Dedifferentiated amniotic fluid mesenchymal stem cell (primary cell): ENCODE data around the gene TMC2.

Experiments used
- DNase-seq: peaks from one replicate; pipeline ENCODE4 v3.0.0-alpha.2; 2016; ENCODE audit errors: extremely low spot score

TMC2 gene

GRCh38 chr20:2626853-2627541, 90.6 kb downstream of the TMC2 start:
- peak; percentile 85 for DNase-seq

DNA sequence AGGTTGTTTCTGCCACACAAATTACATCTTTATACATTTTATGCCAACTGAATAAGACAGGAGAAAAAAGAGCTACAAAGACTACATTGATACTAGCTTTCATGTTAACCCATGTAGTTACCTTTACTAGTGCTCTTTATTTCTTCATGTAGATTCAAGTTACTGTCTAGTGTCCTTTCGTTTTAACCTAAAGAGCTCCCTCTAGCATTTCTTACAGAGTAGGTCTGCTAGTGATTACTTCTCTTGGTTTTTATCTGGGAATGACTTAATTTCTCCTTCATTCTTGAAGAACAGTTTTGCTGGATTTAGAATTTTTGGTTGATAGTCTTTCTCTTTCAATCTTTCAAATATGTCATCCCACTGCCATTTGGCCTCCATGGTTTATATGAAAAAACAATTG, 94.9 kb downstream of the TMC2 start:
- no peak for DNase-seq

- DNase-seq, result no peak
Measured at GRCh38 chr20:2633381-2633780, 97.0 kb downstream of the TMC2 start.

GRCh38 chr20:2637246-2637645, 100.9 kb downstream of the TMC2 start:
- DNase-seq, result no peak

DNA sequence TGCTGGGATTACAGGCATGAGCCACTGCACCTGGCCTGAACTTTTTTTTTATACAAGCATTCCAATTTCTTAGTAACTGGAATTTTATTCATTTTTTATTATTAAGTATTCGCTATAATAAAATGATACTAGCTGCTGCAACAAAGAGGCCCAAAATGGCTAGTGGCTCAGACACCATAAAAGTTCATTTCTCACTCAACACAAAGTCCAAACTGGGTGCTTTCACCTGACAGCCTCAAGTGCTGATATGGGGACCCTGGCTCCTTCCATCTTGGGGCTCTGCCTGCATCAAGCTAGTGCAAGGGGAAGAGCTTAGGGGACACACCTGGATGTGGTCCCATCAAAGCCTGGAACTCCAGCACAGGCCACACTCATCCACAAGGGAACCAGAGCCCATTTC, 103.9 kb downstream of the TMC2 start:
- DNase-seq, result no peak

- DNase-seq, result no peak
Measured at GRCh38 chr20:2640899-2641298, 104.5 kb downstream of the TMC2 start.

DNA sequence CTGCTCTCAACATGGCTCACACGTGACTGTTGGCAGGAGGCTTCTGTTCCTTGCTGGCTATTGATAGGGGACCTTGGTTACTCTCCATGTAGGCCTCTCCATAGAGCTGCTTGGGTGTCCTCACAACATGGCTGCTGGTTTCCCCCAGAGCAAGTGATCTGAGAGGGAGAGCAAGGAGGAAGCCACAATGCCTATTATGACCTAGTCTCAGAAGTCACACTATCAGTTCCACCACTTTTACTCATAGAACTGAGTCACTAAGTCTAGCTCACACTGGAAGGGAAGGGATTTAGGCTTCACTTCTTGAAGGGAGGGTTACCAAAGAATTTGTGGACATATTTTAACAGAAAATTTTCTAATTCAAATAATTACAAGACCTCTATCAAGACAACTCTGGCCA, 107.3 kb downstream of the TMC2 start:
- DNase-seq, result no peak

DNA sequence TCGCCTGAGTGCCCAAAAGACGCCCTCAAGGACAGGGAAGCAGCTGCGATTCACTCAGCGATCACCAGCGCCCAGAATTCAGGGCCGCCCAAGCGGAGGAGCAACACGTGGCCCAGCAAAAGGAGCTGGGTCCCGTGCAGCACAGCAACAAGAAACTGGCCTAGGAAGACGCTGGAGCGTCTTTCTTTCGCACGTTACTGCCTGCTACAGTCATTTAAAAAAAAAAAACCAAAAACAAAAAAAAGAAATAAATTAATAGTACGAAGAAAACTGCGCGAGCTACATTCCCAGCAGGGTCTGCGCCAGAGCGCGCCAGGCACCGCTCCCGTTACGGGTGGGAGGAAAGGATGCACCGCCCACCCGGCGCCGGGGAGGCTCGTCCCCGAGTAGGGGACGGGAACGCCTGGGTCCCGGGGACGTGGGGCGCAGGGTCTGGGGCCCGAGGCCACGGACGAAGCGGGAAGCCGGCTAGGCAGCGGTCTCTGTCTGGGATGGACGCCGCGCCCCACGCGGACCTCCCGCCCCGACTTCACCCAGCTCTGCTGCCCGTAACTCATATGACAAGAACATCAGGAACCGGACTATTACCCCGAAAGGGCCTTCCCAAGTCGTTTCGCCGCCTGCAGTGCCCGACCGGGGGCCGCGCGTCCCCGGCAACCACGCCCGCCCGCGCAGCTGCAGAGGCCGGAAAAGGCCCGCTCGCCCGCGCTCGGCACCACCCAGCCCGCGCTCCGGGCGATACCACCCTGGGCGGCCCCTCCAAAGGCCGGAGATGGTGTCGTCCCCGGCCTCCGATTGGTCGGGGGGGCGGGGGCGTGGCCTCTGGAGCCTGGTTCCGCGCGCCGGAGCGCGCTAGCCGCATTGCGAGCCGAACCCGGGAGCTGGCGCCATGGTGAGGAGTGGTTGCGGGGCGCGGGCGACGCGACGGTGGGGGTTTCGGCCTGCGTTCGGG, 115.7 kb downstream of the TMC2 start, which contains the start of gene NOP56:
Gene NOP56, plus strand, starts transcription at position 861 of the 952 bp plus-strand sequence. Its CDS starts 29 bp downstream, at position 890.
- DNase-seq, result peak; percentile 85

DNA sequence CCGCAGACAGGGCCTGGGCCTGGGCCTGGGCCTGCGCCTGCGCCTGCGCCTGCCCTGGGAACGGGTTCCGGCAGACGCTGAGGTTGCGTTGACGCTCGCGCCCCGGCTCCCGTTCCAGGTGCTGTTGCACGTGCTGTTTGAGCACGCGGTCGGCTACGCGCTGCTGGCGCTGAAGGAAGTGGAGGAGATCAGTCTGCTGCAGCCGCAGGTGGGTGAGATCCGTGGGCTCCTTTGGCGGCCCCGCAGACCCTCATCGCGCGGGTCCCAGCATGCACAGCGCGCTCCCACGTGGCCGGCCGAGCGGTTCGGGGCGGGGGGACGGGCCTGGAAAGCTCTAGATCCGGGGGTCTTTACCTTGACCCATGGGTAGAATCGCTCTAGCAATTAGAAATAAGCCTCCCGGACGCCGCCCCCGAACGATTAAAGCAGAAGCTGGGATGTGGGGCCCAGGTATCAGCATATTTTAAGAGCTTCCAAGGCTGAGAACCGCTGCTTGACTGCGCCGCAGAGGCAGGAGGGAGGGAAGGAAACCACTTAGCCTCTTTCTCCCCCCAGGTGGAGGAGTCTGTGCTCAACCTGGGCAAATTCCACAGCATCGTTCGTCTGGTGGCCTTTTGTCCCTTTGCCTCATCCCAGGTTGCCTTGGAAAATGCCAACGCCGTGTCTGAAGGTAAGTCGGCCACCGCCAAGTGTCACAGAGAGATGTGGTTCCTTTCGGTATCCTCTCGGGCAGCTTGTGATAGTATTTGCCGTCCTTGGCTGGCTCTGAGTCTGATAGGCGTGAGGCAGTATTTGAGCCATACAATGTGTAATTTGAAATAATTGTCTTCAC, 116.6 kb downstream of the TMC2 start:
- DNase-seq, result no peak

DNA sequence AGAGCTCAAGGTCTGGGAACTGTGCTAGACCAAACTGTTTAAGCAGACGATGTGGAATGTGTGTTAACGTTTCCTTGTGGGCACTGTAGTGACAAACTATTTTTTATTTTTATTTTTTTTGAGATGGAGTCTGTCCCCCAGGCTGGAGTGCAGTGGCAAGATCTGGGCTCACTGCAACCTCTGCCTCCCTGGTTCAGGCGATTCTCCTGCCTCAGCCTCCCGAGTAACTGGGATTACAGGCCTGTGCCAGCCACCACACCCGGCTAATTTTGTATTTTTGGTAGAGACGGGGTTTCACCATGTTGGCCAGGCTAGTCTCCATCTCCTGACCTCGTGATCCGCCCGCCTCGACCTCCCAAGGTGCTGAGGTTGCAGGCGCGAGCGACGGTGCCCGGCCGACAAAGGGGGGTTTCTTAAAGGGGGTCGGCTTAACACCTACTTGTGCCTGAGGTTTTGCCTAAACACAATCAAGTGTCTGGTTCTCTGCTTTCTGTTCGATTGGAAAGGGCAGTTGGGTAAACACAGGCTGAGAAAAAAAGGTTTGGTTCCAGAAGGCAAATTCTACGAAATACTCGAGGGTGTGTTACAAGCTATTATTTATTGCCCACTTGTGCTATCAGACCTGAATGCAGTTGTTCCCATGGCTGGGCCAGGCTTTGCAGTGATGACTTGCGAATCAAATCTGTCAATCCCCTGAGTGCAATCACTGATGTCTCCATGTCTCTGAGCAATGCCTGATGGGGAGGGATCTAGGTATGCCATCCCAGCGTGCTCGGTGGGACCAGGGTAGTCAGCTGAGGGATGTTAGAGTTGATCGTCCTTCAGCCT, 117.4 kb downstream of the TMC2 start:
- no peak for DNase-seq

DNA sequence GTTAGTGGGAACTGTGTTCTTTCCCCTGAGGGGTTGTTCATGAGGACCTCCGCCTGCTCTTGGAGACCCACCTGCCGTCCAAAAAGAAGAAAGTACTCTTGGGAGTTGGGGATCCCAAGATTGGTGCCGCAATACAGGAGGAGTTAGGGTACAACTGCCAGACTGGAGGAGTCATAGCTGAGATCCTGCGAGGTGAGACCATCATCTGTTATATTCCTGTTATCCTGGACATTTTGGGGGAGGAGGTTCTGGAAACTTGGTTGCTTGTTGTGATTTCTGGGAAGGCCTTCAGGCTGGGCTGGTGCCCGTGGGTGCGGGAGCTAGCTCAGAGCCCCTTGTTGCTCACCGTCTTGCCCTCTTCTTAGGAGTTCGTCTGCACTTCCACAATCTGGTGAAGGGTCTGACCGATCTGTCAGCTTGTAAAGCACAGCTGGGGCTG, 118.0 kb downstream of the TMC2 start:
- DNase-seq, result no peak

GRCh38 chr20:2654831-2655230, 118.5 kb downstream of the TMC2 start:
- no peak for DNase-seq

DNA sequence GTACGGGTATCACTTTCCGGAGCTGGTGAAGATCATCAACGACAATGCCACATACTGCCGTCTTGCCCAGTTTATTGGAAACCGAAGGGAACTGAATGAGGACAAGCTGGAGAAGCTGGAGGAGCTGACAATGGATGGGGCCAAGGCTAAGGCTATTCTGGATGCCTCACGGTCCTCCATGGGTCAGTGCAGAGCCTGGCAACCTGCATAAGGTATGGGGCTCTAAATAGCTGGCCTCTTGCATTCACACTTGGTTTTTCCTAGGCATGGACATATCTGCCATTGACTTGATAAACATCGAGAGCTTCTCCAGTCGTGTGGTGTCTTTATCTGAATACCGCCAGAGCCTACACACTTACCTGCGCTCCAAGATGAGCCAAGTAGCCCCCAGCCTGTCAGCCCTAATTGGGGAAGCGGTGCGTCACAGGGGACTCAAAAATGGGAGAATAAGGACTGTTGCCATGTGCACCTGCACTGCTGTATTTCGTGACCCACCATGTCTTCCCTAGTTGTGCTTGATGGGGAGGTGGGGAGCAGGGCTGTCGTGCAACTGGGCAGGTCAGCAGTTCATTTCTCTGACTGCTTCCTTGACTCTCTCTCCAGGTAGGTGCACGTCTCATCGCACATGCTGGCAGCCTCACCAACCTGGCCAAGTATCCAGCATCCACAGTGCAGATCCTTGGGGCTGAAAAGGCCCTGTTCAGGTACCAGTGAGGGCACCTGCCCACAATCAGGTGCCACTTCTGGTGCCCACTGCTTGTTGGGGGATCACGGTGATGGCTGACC, 119.2 kb downstream of the TMC2 start:
- DNase-seq, result no peak

DNA sequence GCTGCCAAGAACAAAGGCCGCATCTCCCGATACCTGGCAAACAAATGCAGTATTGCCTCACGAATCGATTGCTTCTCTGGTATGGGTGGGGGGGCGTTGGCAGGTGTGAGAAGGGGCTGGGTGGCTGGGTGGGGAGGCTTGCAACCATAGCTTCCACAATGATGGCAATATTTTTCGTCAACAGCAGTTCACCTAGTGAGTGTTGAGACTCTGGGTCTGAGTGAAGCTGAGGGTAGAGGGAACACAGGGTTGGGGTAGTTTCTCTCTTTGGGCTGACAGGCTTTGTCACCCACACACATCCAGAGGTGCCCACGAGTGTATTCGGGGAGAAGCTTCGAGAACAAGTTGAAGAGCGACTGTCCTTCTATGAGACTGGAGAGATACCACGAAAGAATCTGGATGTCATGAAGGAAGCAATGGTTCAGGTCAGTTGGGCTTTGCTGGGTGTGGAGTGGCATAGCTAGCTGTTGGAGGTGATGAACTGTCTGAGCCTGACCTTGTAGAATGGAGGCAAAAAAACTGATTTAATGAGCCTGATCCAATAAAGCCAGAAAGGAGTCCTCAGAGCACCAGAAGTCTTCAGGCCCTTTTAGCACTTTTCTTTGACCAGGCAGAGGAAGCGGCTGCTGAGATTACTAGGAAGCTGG, 120.2 kb downstream of the TMC2 start:
- no peak for DNase-seq

DNA sequence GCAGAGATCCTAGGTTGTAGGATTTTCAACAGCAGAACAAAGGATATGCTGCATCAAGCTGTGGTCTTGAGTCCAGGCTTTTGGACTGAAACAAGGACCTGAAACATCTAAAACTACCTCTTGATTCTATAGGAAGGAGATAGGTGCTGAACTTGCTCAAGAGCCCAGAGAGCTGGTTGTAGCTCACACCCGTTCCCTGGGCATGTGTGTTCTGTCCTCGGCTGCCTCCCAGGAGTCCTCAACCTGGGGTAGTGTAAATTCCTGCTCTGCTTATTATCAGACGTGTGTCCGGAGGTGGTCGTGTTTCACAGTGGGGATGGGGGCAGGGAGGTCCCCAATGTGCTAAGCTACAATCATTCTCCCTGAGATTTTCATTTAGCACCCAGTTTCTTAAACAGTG, 120.9 kb downstream of the TMC2 start:
- no peak for DNase-seq

DNA sequence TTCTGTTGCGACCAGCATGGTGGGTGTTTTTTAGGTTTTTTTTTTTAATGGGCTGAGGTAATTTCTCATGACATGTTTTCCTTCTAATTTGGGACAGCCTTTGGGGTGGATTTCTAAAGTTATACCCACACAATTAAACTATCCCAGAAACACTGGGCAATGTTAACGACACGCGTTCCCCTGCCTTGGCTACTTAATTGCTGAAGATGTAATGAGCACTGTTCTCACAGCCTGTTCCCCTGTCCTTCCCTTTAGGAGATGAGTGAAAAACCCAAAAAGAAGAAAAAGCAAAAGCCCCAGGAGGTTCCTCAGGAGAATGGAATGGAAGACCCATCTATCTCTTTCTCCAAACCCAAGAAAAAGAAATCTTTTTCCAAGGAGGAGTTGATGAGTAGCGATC, 121.3 kb downstream of the TMC2 start:
- DNase-seq, result no peak

DNA sequence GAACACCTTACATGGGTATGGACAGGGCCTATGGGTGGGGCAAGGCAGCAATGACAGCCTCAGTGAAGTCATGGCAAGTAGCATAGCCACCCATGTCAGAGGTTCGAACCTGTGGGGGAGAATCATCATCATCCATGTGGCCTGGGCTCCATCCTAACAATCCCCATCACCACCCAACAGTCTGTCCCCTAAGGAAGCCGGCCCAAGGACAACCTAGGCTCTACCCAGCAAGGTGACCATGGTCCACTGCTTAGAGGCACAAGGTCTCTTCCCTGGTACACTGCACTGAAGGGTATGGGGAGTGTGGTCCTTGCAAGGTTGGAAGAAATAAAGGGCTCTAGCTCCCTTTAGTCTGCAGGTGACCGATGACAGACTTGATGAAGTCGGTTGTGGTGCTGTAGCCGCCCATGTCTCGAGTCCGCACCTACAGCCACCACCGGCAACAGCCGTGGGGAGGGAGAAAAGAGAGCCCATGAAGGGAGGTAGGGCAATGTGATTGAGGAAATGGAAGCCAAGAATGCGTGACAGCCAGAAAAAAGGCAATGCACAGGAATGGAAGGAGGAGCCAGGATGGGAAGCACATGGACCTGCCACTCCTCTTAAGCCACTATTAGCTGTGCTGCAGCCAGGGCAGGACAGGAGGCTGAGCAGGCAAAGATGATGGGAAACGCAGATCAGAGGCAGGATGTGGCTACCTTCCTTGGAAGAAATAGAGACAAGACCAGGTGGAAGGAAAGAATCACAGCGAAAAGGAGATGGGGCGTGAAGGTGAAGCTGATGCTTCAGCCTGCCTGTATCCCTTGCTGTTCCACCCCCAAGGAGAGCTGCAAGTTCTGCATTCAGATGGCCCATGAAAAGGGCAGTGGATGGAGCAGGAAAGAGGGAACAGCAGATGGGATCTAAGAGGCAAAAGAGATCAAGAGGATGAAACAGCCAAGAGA, 122.3 kb downstream of the TMC2 start:
- DNase-seq, result no peak

DNA sequence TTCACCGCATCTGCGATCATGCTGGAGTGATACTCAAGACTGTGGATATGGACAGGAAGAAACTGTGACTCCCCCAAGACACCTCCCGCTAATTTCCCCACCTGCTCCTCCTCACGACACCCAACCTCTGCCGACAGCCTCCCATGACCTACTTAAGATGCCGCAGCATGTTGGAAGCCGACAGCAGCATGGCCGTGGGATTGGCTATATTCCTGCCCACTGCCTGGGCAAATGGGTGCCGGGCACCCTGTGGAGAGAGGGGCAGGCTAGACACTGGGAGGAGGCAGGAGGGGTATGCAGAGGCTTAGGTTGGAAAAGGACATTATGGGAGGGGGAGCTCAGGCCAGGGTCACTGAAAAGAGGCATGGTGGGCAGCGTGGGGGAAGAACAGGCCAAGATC, 123.2 kb downstream of the TMC2 start:
- no peak for DNase-seq
